Activated naive CD4-positive, alpha-beta T cell treated with anti-CD3 and anti-CD28 coated beads, Interleukin-2, amount 10 ng/mL, durations not matched to agents 7 days and 5 days (primary cell): ENCODE measurements around the gene ZNF511.
"Not testable (repeated sequence)": the region's sequence is repeated elsewhere in the genome, so short reads cannot be mapped to it uniquely, and the experiment has no call there.

ENCODE experiments used
- CTCF ChIA-PET: fragments of 350-600 bp; sonication (Branson Sonifier 250); formaldehyde crosslinking; loops from one replicate; lab custom pipeline; 2021; ENCODE audit warnings: antibody characterized with exemption; lab: Charles Lee
- DNase-seq: peaks from one replicate; pipeline ENCODE4 v3.0.0-alpha.2; 2020
- H3K27ac Mint-ChIP-seq: one replicate; pipeline ENCODE4 v1.8.0; 2021; ENCODE audit warnings: mild to moderate bottlenecking, moderate library complexity, mixed read lengths
- H3K27me3 Mint-ChIP-seq: one replicate; pipeline ENCODE4 v1.8.0; 2021; ENCODE audit warnings: mild to moderate bottlenecking, mixed read lengths
- H3K36me3 Mint-ChIP-seq: one replicate; pipeline ENCODE4 v1.8.0; 2021; ENCODE audit warnings: mixed read lengths
- H3K4me1 Mint-ChIP-seq: one replicate; pipeline ENCODE4 v1.8.0; 2021; ENCODE audit warnings: mixed read lengths
- H3K4me3 Mint-ChIP-seq: one replicate; pipeline ENCODE4 v1.8.0; 2021; ENCODE audit warnings: mild to moderate bottlenecking, moderate library complexity, mixed read lengths
- H3K9me3 Mint-ChIP-seq: one replicate; pipeline ENCODE4 v1.8.0; 2021; ENCODE audit warnings: mixed read lengths

ZNF511 gene

DNA sequence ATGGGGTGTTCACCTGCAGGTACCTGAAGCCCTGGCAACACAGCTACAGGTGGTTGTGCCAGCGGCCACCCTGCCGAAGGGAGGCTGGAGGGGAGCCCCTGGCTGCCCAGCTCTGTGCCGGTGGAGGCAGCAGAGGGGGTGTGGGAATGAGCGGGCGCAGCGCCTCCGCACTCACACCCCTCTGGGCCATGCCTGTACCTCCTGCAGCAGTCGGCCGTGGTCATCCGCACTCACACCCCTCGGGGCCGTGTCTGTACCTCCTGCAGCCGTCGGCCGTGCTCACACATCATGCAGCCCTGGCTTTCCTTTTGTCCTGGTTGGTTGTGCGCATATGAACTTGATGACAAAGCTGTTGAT lies 1.7 kb downstream of the ZNF511 start:
- H3K27ac Mint-ChIP-seq = peak overlapping the region; percentile 77
- H3K4me1 Mint-ChIP-seq = peaks cover 27% of the 10 kb centered on the region
- peaks cover 21% of the 10 kb centered on the region for H3K36me3 Mint-ChIP-seq
- H3K27me3 Mint-ChIP-seq = no peaks in the 10 kb centered on the region
- CTCF ChIA-PET = no interaction called here
- H3K4me3 Mint-ChIP-seq = no peak overlapping the region
- no peak for DNase-seq
- H3K9me3 Mint-ChIP-seq = no peaks in the 10 kb centered on the region

DNA sequence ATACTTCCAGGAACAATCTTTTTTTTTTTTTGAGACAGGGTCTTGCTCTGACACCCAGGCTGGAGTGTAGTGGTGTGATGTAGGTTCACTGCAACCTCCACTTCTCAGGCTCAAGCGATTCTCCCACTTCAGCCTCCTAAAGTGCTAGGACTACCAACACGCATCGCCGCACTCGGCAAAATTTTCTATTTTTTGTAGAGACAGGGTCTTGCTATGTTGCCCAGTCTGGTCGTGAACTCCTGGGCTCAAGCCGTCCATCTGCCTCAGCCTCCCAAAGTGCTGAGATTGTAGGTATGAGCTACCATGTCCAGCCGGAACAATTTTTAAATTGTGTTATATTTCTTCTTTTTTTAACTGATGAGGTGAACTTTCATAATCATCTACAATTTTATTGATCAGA lies 2.1 kb downstream of the ZNF511 start:
- no peak for DNase-seq
- Mint-ChIP-seq H3K27ac (peak overlapping the region; percentile 77), H3K4me1 (peaks cover 24% of the 10 kb centered on the region), H3K9me3 (no peaks in the 10 kb centered on the region), H3K36me3 (peaks cover 21% of the 10 kb centered on the region), H3K4me3 (no peak overlapping the region), H3K27me3 (no peaks in the 10 kb centered on the region)
- CTCF ChIA-PET = no interaction called here

DNA sequence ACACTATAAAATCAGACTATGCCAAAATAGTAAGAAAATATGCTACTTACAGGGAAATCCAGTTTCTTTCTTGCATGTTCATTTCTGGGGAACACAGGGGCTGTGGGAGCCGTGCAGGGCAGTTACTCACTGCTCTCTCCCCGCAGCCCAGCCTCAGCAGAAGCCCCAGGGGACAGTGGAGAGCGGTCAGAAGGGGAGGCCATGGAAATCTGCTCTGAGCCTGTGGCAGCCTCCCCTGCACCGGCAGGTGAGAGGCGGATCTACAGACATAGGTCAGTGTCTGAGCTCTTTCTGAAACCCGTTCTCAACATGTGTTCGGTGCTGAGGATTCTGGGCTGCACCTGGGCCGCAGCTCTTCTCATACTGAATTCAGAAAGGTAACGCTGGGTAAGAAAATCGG lies 2.9 kb downstream of the ZNF511 start:
- CTCF ChIA-PET = no interaction called here
- no peak overlapping the region for H3K27ac Mint-ChIP-seq
- H3K4me1 Mint-ChIP-seq = peaks cover 20% of the 10 kb centered on the region
- peaks cover 21% of the 10 kb centered on the region for H3K36me3 Mint-ChIP-seq
- DNase-seq = no peak
- H3K4me3 Mint-ChIP-seq = no peak overlapping the region
- H3K27me3 Mint-ChIP-seq = no peaks in the 10 kb centered on the region
- no peaks in the 10 kb centered on the region for H3K9me3 Mint-ChIP-seq

DNA sequence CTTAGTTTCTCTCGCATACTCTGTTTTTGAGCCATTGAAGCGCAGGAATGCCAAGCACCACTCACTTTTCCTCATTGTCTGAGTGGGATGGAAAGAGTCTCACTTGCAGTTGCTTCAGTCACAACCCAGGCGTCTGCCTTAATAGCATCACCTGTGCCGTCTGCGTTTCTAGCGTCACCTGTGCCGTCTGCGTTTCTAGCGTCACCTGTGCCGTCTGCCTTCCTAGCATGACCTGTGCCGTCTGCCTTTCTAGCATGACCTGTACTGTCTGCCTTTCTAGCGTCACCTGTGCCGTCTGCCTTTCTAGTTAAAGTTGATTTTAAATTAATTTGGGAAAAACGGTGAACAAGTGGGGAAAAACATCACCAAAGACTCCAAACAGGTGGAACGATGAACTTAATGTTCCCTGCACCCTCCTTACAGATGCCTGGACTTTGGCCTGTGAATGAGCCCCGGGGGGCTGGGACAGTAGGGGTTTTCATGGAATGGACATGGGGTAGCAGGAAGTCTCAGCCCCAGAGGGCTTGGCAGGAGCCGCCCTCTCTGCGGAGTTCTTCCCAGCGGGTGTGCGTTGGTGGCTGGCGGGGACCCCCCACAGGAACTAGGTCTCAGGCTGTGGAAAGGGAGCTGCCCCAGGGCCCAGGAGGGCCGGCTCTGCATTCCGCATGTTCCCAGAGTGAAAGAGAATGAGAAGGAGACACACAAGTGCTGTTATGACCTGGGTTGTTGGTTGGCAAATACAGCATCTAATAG lies 3.5 kb downstream of the ZNF511 start:
- H3K4me3 Mint-ChIP-seq = no peak overlapping the region
- H3K27ac Mint-ChIP-seq = no peak overlapping the region
- no peak for DNase-seq
- H3K36me3 Mint-ChIP-seq = peaks cover 21% of the 10 kb centered on the region
- H3K4me1 Mint-ChIP-seq = peaks cover 15% of the 10 kb centered on the region
- H3K9me3 Mint-ChIP-seq = no peaks in the 10 kb centered on the region
- CTCF ChIA-PET = no interaction called here
- H3K27me3 Mint-ChIP-seq = no peaks in the 10 kb centered on the region

DNA sequence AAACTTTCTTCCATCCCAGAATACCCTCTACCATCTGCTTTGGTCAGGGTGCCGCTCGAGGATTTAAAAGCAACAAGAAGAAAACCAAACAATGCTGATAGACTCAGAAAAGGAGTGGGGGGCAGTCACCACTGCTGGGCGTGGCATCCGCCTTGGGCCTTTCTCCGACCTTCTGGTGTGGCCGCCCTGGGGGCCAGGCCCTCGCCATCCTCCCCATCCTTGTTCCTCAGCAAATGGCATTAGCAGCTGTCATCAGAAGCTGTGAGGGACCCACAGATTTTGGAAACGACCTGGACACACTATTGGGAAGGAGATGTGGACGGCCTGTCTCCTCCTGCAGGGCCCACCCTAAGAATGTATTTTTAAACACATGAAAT lies 4.0 kb downstream of the ZNF511 start:
- H3K36me3 Mint-ChIP-seq = peaks cover 21% of the 10 kb centered on the region
- CTCF ChIA-PET = no interaction called here
- H3K27ac Mint-ChIP-seq = no peak overlapping the region
- no peak overlapping the region for H3K4me3 Mint-ChIP-seq
- no peak for DNase-seq
- H3K4me1 Mint-ChIP-seq = peaks cover 9% of the 10 kb centered on the region
- no peaks in the 10 kb centered on the region for H3K27me3 Mint-ChIP-seq
- no peaks in the 10 kb centered on the region for H3K9me3 Mint-ChIP-seq

DNA sequence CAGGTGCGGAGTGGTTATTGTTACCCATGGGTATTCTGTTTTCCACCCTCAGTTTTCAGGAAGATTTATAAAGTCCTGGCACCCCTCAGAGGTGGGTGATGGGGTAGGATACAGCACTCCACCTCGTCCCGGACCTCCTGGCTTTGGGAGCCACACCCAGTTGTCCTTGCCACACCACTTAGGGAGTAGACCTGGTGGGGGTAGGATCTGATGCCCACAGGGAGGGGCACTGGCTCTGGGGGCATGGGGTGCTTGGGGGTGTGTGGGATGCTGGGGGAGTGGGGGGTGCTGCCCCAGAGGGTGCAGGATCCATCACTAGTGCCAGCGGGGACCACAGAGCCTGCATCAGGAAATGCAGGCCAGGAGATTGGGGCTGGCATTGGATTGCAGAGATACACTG lies 4.5 kb downstream of the ZNF511 start:
- H3K9me3 Mint-ChIP-seq = no peaks in the 10 kb centered on the region
- CTCF ChIA-PET = no interaction called here
- peaks cover 19% of the 10 kb centered on the region for H3K36me3 Mint-ChIP-seq
- H3K4me1 Mint-ChIP-seq = peaks cover 7% of the 10 kb centered on the region
- no peak overlapping the region for H3K27ac Mint-ChIP-seq
- no peak overlapping the region for H3K4me3 Mint-ChIP-seq
- DNase-seq = no peak
- H3K27me3 Mint-ChIP-seq = no peaks in the 10 kb centered on the region

DNA sequence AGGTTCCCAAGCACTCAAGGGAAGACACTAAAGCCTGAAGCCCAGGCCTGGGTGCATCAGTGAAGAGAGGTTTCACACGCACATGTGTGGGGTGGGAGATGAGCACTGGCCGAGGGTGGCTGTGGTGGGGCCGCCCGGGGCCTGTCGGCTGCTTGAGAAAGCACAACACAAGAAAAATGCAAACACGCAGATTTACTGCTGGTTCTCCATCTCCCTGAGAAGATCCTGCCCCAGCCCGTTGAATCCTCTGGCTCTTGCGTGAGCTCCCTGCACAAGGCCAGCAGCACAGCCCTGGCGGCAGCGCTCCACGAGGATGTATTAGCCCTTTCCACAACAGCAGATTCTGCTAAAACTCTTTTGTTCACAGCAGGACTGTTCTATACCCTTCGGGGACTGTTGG lies 6.2 kb downstream of the ZNF511 start:
- peaks cover 17% of the 10 kb centered on the region for H3K36me3 Mint-ChIP-seq
- peaks cover 11% of the 10 kb centered on the region for H3K4me1 Mint-ChIP-seq
- no peak overlapping the region for H3K4me3 Mint-ChIP-seq
- no peak for DNase-seq
- no peak overlapping the region for H3K27ac Mint-ChIP-seq
- H3K9me3 Mint-ChIP-seq = no peaks in the 10 kb centered on the region
- CTCF ChIA-PET = interaction anchor here (0.7 to 1.8 kb wide), 5 partner anchors 9 to 171 kb away, joined by 3 to 9 read pairs (median 4); no protein-coding TSS in a partner anchor
- H3K27me3 Mint-ChIP-seq = peaks cover 13% of the 10 kb centered on the region

DNA sequence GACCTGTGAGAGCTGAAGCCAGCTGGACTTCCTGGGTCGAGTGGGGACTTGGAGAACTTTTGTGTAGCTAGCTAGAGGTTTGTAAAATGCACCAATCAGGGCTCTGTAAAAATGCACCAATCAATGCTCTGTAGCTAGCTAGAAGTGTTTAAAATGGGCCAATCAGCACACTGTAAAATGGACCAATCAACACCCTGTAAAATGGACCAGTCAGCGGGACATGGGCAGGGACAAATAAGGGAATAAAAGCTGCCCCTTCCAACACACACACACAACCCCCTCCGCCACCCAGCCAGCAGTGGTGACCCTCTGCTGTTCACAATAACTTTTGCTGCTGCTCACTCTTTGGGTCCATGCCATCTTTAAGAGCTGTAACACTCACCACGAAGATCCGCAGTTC lies 7.1 kb downstream of the ZNF511 start:
- H3K27me3 Mint-ChIP-seq = peaks cover 13% of the 10 kb centered on the region
- no peak overlapping the region for H3K27ac Mint-ChIP-seq
- H3K4me1 Mint-ChIP-seq = peaks cover 8% of the 10 kb centered on the region
- no peak for DNase-seq
- H3K36me3 Mint-ChIP-seq = peaks cover 13% of the 10 kb centered on the region
- H3K9me3 Mint-ChIP-seq = peaks cover 3% of the 10 kb centered on the region
- CTCF ChIA-PET = interaction anchor here (0.6 to 1.8 kb wide), 4 partner anchors 11 to 57 kb away, joined by 3 to 9 read pairs (median 4); no protein-coding TSS in a partner anchor
- H3K4me3 Mint-ChIP-seq = no peak overlapping the region

DNA sequence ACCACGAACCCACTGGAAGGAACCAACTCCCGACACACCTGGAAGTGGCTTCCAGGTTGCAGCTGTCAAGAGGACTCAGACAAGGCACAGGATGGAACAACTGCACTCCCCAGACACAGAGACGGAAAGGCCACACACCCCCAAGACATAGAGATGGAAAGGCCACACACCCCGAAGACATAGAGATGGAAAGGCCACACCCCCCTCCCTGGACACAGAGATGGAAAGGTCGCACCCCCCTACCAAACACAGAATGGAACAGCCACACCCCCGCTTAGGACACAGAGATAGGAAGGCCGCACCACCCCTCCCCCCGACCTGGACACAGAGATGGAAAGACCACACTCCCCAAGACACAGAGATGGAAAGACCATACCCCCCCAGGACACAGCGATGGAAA lies 7.6 kb downstream of the ZNF511 start:
- H3K4me3 Mint-ChIP-seq = no peak overlapping the region
- peaks cover 3% of the 10 kb centered on the region for H3K9me3 Mint-ChIP-seq
- H3K27me3 Mint-ChIP-seq = peaks cover 13% of the 10 kb centered on the region
- no peak for DNase-seq
- no peak overlapping the region for H3K27ac Mint-ChIP-seq
- peaks cover 13% of the 10 kb centered on the region for H3K36me3 Mint-ChIP-seq
- peaks cover 8% of the 10 kb centered on the region for H3K4me1 Mint-ChIP-seq
- CTCF ChIA-PET = interaction anchor here (0.6 to 1.8 kb wide), 3 partner anchors 11 to 13 kb away, joined by 3 to 9 read pairs (median 3); no protein-coding TSS in a partner anchor

DNA sequence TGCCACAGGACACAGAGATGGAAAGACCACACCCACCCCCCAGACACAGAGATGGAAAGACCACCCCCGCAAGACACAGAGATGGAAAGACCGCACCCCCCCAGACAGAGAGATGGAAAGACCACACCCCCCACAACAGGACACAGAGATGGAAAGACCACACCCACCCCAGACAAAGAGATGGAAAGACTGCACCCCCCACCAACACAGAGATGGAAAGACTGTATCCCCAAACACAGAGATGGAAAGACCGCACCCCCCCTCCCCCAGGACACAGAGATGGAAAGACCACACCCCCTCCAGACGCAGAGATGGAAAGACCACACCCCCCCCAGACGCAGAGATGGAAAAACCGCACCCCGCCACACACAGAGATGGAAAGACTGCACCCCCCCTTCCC lies 8.0 kb downstream of the ZNF511 start:
- peaks cover 11% of the 10 kb centered on the region for H3K36me3 Mint-ChIP-seq
- peaks cover 8% of the 10 kb centered on the region for H3K4me1 Mint-ChIP-seq
- CTCF ChIA-PET = interaction anchor here (1.8 kb wide), 1 partner anchor 13 kb away, joined by 9 read pairs; no protein-coding TSS in a partner anchor
- H3K9me3 Mint-ChIP-seq = peaks cover 3% of the 10 kb centered on the region
- H3K27me3 Mint-ChIP-seq = peaks cover 13% of the 10 kb centered on the region
- H3K4me3 Mint-ChIP-seq = no peak overlapping the region
- H3K27ac Mint-ChIP-seq = no peak overlapping the region
- DNase-seq = no peak

DNA sequence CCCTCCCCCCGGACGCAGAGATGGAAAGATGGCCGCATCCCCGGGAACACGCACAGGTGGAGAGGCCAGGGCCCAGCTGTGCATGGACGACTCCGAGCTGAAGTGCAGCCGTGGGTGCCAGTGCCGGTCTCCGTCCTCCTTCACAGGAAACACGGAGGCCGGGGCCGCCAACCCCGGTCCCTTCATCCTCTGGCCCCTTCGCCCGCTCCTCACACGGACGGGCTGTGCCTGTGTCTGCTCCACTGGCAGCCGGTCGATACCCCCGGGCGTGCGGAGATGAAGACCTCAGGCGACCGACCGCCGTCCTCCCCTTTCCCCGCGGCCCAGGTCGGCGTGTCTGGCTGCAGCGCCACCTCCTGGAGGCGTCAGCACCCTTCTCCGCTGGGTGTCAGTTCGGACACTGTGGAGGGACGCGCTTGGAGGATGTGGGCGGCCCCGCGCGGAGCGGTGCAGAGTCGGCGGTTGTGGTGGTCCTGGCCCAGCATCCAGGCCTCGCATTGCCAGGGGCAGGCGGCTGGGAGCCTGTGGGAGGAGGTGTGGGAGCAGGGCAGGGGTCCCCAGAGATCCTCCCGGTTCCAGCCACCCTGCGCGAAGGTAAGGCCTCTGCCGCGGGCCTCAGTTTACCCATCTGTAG lies 9.9 kb downstream of the ZNF511 start:
- H3K4me1 Mint-ChIP-seq = peaks cover 8% of the 10 kb centered on the region
- H3K27ac Mint-ChIP-seq = no peak overlapping the region
- DNase-seq = peak; percentile 78
- peaks cover 20% of the 10 kb centered on the region for H3K27me3 Mint-ChIP-seq
- H3K4me3 Mint-ChIP-seq = peak overlapping the region; percentile 35
- no peaks in the 10 kb centered on the region for H3K36me3 Mint-ChIP-seq
- CTCF ChIA-PET = interaction anchor here (0.6 to 1.6 kb wide), 4 partner anchors 11 to 176 kb away, joined by 3 to 7 read pairs (median 4); no protein-coding TSS in a partner anchor
- peaks cover 3% of the 10 kb centered on the region for H3K9me3 Mint-ChIP-seq

DNA sequence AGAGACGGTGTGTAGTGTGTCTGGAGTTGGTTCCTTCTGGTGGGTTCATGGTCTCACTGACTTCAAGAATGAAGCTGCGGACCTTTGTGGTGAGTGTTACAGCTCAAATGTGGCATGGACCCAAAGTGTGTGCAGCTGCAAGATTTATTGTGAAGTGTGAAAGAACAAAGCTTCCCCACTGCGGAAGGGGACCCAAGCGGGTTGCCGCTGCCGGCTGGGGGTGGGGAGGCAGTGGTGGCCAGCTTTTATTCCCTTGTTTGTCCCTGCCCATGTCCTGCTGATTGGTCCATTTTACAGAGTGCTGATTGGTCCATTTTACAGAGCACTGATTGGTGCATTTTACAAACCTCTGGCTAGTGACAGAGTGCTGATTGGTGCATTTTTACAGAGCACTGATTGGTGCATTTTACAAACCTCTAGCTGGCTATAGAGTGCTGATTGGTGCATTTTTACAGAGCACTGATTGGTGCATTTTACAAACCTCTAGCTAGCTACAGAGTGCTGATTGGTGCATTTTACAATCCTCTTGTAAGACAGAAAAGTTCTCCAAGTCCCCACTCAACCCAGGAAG lies 12.2 kb downstream of the ZNF511 start:
- CTCF ChIA-PET = interaction anchor here (1.2 kb wide), 2 partner anchors 9 to 13 kb away, joined by 5 to 10 read pairs; no protein-coding TSS in a partner anchor

DNA sequence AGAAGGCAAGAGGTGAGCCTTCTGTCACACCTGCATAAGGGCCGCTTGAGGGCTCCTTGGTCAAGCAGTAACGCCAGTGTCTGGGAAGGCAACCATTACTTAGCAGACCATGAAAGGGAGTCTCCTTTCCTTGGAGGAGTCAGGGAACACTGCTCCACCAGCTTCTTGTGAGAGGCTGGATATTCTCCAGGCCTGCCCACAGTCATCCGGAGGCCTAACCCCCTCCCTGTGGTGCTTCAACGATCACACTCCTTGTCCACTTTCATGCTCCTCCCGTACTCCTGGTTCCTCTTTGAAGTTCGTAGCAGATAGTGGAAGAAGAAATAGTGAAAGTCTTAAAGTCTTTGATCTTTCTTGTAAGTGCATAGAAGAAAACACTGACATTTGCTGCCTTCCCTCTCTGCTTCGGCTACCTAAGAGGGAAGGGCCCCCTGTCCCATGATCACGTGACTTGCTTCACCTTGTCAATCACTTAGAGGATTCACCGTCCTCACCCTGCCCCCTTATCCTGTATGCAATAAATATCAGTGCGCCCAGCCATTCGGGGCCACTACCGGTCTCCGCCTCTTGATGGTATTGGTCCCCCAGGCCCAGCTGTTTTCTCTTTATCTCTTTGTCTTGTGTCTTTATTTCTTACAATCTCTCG lies 13.5 kb downstream of the ZNF511 start:
- H3K36me3 Mint-ChIP-seq, H3K4me3 Mint-ChIP-seq, DNase-seq, H3K27ac Mint-ChIP-seq, H3K9me3 Mint-ChIP-seq, CTCF ChIA-PET: not testable (repeated sequence)
- peaks cover 51% of the 10 kb centered on the region for H3K27me3 Mint-ChIP-seq
- H3K4me1 Mint-ChIP-seq = peaks cover 14% of the 10 kb centered on the region

More for the DNA sequence above, 12.2 kb downstream of the ZNF511 start:
- H3K27ac Mint-ChIP-seq, DNase-seq, H3K9me3 Mint-ChIP-seq, H3K36me3 Mint-ChIP-seq, H3K4me3 Mint-ChIP-seq: not testable (repeated sequence)
- H3K27me3 Mint-ChIP-seq = peaks cover 39% of the 10 kb centered on the region
- H3K4me1 Mint-ChIP-seq = peaks cover 12% of the 10 kb centered on the region

DNA sequence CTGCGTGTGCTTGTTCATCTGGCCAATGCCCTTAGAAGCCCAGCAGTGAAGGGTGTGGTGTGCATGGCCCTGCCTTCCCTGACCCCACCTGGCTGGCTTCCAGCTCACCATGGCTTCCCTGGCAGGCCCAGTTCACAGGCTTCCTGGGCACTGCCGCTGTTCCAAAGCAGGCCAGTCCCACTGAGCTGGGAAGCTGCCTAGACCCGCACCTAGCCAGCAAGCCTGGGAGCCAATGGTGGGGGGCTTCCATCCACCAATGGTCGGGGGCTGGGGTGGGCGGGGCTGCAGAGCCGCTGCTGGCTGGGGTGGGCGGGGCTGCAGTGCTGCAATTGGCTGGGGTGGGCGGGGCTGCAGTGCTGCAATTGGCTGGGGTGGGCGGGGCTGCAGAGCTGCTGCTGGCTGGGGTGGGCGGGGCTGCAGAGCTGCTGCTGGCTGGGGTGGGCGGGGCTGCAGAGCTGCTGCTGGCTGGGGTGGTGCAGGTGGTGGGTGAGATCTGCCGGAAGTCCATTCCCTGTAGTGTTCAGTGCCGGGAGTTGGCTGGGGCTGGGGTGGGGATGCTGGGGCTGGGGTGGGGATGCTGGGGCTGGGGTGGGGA lies 15.6 kb downstream of the ZNF511 start:
- CTCF ChIA-PET = interaction anchor here (0.9 to 1.6 kb wide), 3 partner anchors 9 to 181 kb away, joined by 4 to 5 read pairs (median 4); no protein-coding TSS in a partner anchor
- peak; percentile 77 for DNase-seq

More for the DNA sequence above, 15.6 kb downstream of the ZNF511 start:
- no peak overlapping the region for H3K4me3 Mint-ChIP-seq
- H3K27me3 Mint-ChIP-seq = peaks cover 63% of the 10 kb centered on the region
- no peak overlapping the region for H3K27ac Mint-ChIP-seq
- H3K9me3 Mint-ChIP-seq = peaks cover 3% of the 10 kb centered on the region
- H3K36me3 Mint-ChIP-seq = no peaks in the 10 kb centered on the region
- peaks cover 8% of the 10 kb centered on the region for H3K4me1 Mint-ChIP-seq
